ENCODE measurements around the gene PTPRB. TPM values are rescaled to one million over a fixed set of nuclear protein-coding genes. Genes with fewer than 3 reads are reported as not detected.

Gene PTPRB
- total and polyA plus RNA-seq, 3 donors from 2014 or later, result 5.3 to 10.9 (median 7.2) TPM

DNA sequence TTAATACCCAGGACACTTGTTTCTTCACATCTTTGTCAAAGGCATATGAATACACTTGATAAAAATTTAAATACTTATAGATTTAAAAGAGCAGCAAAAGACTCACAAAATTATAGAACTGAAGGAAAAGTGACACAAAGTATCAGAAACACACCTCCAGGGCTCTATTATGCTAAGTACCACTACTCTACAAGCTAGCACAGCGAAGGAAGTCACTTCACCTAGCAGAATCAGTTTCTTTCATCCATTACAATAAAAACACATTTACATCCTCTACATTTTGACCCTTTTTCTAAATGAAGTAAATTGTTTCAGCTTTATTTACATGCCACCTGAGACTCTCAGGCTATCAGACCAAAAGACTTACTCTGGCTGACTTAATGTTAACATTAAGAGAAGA lies 26.6 kb upstream of the PTPRB start:
- TF ChIP-seq, protein P1, sequence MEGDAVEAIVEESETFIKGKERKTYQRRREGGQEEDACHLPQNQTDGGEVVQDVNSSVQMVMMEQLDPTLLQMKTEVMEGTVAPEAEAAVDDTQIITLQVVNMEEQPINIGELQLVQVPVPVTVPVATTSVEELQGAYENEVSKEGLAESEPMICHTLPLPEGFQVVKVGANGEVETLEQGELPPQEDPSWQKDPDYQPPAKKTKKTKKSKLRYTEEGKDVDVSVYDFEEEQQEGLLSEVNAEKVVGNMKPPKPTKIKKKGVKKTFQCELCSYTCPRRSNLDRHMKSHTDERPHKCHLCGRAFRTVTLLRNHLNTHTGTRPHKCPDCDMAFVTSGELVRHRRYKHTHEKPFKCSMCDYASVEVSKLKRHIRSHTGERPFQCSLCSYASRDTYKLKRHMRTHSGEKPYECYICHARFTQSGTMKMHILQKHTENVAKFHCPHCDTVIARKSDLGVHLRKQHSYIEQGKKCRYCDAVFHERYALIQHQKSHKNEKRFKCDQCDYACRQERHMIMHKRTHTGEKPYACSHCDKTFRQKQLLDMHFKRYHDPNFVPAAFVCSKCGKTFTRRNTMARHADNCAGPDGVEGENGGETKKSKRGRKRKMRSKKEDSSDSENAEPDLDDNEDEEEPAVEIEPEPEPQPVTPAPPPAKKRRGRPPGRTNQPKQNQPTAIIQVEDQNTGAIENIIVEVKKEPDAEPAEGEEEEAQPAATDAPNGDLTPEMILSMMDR (IDR thresholded peaks at IDR 0.05), result no peak
- no peak for TF ChIP-seq POLR2A (IDR thresholded peaks at IDR 0.05)
- WGBS, 2 donors, result 78 to 91% methylated on average over 1 of the region's 1 CpG
- intact Hi-C loops (cut with DNase I; ENCODE audit: low total_unique reads), result no loop called here
- no peak overlapping the region for H3K4me3 ChIP-seq
- H3K27me3 ChIP-seq, result no peaks in the 10 kb centered on the region
- DNase-seq, result no peak
- no peak overlapping the region for H3K27ac ChIP-seq
- H3K9me3 ChIP-seq, result no peaks in the 10 kb centered on the region
- no peaks in the 10 kb centered on the region for H3K4me1 ChIP-seq
- no peaks in the 10 kb centered on the region for H3K36me3 ChIP-seq (ENCODE audit: low read depth, missing control alignments)

DNA sequence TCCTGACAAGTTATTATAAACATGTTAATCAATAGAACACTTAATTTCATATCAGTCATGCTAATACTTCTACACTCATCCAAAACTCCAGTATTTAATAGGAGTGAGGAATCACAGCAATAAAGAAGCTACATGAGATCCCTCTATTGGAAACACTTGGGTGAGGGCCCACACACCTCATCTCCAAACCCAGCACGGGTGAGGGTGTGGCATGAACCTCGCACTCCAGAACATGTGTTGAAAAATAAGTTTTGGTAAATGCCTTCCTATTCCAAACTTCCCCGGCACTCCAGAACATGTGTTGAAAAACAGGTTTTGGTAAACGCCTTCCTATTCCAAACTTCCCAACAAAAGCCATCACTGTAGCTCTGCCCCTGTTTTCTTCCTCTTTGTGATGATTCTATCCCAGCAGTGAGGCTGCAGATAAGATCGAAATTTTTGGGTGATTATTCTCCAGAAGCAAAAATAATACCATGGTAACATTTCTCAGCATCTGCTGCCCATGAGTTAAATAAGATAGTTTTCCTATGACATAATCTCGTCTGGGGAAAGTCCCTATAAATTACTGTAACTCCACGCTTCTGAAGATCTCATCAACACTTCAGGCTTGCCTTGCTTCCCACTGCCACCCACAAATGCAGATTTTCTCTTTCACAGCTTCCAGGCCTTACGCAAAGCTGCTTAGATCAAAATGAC lies 24.4 kb upstream of the PTPRB start:
- no peak overlapping the region for H3K4me3 ChIP-seq
- no peak for DNase-seq
- no peaks in the 10 kb centered on the region for H3K36me3 ChIP-seq (ENCODE audit: low read depth, missing control alignments)
- H3K27me3 ChIP-seq, result no peaks in the 10 kb centered on the region
- H3K4me1 ChIP-seq, result no peaks in the 10 kb centered on the region
- WGBS, 2 donors, result 78 to 84% methylated on average over 8 of the region's 8 CpGs
- no peak overlapping the region for H3K27ac ChIP-seq
- H3K9me3 ChIP-seq, result no peaks in the 10 kb centered on the region
- TF ChIP-seq POLR2A (IDR thresholded peaks at IDR 0.05), result no peak
- TF ChIP-seq, protein P1 (IDR thresholded peaks at IDR 0.05), result no peak
- intact Hi-C loops (cut with DNase I; ENCODE audit: low total_unique reads), result no loop called here

DNA sequence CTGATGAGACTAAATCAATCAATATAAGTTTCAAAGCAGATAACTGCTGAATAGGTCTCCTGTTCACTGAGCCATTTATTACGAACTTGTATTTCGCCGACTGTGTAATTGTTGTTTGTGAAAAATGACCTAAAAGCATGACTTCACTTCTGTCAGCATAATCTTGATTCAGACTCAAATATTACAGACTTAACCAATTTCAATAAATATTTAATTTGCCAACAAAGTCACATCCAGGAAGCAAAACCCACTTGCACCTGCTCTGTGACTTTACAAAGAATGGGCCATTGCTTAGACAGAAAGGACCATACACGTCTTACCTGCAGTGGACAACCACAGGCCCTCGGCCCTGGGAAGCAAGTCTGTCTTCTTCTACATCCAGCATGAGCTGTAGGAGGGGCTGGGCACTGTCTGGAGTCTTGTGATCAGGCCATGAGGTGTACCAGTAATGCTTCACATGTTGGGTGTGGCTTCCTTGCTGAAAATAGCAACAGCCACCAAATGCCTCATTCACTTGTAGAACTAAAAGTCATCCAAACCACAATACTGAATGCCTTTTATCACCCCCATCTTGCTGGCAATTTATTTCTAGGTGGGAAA lies 23.5 kb upstream of the PTPRB start:
- Histone ChIP-seq H3K36me3 (ENCODE audit: low read depth, missing control alignments) (no peaks in the 10 kb centered on the region), H3K27me3 (no peaks in the 10 kb centered on the region), H3K4me3 (no peak overlapping the region), H3K27ac (no peak overlapping the region), H3K4me1 (no peaks in the 10 kb centered on the region), H3K9me3 (no peaks in the 10 kb centered on the region)
- WGBS, 2 donors, result 90 to 91% methylated on average over 5 of the region's 5 CpGs
- DNase-seq, result no peak
- intact Hi-C loops (cut with DNase I; ENCODE audit: low total_unique reads), result no loop called here
- TF ChIP-seq POLR2A (IDR thresholded peaks at IDR 0.05), result no peak
- TF ChIP-seq, protein P1 (IDR thresholded peaks at IDR 0.05), result no peak

DNA sequence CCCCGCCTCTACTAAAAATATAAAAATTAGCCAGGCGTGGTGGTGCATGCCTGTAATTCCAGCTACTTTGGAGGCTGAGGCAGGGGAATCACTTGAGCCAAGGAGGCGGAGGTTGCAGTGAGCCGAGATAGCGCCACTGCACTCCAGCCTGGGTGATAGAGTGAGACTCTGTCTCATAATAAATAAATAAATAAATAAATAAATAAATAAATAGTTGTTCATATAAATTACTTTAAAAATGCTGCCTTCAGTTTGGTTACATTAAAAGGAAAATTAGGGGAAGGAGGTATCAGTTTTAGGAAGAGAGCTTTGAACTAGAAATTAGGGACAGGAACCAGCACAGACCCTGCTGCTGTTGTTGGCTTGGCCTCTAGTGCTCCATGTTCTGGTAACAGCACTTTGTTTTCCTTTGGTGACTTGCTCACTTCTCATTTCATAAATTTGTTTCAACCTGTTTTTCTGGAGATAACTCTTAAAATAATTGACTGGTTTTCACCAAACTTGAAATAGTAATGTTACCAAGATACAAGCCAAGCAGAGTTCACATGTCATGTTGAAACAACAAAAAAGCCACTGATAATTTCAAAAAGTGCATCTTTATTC lies 22.9 kb upstream of the PTPRB start:
- TF ChIP-seq, protein P1 (IDR thresholded peaks at IDR 0.05), result no peak
- no peak for TF ChIP-seq POLR2A (IDR thresholded peaks at IDR 0.05)
- no peaks in the 10 kb centered on the region for H3K4me1 ChIP-seq
- H3K27me3 ChIP-seq, result no peaks in the 10 kb centered on the region
- H3K36me3 ChIP-seq (ENCODE audit: low read depth, missing control alignments), result no peaks in the 10 kb centered on the region
- H3K27ac ChIP-seq, result no peak overlapping the region
- H3K9me3 ChIP-seq, result no peaks in the 10 kb centered on the region
- intact Hi-C loops (cut with DNase I; ENCODE audit: low total_unique reads), result no loop called here
- H3K4me3 ChIP-seq, result no peak overlapping the region
- no peak for DNase-seq
- 98 to 99% methylated on average over 5 of the region's 5 CpGs for WGBS, 2 donors

Measured in testis (tissue), 3 donors.